NK-92 (cell line): ENCODE data around the gene LPAR1.

Experiments
- DNase-seq: peaks from one replicate; lab custom pipeline; 2025; ENCODE audit not compliant: unreplicated experiment; lab: John Stamatoyannopoulos, UW

LPAR1 gene

DNA sequence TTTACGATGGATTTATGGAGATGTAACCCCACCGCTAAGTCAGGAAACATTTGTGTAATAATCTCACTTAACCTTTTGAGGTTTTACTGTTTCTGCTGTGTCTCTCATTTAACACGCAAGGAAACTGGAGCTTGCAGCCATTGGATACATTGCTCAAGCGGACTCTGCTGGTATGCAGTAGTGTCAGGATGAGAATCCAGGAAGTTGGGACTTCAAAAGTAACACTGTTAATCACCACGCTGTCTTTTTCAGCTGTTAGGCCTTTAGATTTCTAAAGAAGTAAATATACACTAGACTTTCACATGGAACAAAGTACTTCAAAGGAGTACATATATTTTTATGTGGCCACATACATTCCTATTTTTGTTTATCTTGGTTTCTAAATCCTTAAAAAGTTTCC, 114.7 kb downstream of the LPAR1 start:
- no peak for DNase-seq

GRCh38 chr9:110922145-110922544, 116.1 kb downstream of the LPAR1 start:
- no peak for DNase-seq

- no peak for DNase-seq
These were observed 116.6 kb downstream of the LPAR1 start for GRCh38 chr9:110921705-110922104.

GRCh38 chr9:110919609-110920008, 118.7 kb downstream of the LPAR1 start:
- DNase-seq = no peak

- no peak for DNase-seq
These were observed 119.2 kb downstream of the LPAR1 start for GRCh38 chr9:110919050-110919435.

- DNase-seq = no peak
These were observed 119.8 kb downstream of the LPAR1 start for GRCh38 chr9:110918316-110919049.

DNA sequence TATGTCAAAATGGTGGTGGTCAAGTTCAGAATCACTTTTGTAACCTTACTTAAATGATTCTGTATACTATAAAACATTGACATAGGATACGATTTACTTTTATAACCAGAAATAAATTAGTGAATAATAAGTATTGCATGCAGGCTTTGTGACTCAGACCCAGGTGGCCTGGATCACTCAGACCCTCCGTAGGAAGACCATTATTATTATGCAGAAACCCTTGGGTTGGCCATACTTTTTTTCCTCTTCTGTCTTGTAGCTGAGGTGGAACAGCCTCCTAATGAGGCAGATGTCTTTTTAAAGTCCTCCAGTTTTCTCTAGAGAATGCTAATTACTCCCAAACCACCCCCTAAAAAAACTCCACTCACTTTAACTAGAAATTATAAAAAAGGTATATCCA, 121.9 kb downstream of the LPAR1 start:
- DNase-seq = no peak

GRCh38 chr9:110912419-110913291, 125.6 kb downstream of the LPAR1 start:
- DNase-seq = no peak

- DNase-seq = no peak
These were observed 126.4 kb downstream of the LPAR1 start for GRCh38 chr9:110911659-110912418.

- no peak for DNase-seq
These were observed 129.4 kb downstream of the LPAR1 start for GRCh38 chr9:110908894-110909293.

DNA sequence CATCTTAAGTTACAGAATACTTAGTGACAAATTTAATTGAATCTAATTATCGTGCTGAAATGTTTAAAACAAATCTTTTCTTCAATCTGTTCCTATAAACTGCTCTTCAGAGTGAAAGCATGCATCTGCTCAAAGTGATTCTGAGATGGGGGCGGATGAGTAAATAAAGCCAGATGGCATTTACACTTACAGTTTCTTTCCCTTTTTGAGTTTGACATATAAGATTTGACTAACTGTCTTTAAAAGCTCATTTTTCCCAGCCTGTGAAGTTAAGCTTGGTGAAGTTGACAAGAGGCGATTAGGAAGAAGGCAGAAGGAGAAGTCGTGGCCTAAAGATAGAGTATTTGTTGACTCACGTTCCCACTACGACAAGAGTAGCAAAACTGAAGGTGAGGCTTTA, 137.4 kb downstream of the LPAR1 start:
- DNase-seq = no peak

DNA sequence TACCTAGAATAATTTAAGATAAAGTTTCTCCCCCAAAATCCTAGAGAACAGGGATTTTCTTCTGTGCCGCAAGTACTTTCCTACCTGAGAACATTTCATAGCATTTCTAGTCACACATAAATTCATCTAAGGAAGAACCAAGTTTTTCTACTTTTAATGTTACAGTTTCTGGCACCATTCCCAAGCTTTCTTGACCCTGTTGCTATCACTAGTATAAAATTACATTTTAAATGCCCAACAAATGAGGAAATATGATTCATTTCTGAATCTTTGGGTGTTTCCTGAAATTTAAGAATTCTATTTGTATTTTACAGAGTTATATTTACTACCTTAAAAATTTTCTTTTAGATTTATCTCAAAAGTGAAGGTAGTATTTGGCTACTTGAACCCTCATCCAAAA, 137.8 kb downstream of the LPAR1 start:
- no peak for DNase-seq

DNA sequence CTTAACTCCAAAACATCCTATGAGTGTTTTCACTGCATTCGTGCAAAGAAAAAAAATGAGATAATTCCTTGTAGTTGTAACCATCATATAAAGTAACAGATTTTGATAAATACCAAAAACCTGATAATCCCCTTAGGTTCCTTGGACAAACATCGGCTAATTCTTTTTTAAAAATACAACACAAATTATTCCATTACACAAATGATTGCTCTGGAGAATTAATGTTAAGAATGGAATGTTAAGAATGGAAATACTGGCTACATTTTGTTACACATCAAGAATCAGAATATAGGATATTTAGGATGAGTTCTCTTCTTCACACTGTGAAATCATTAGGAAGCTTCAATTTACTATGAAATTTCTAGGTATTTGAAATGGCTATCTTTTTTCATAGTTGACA, 139.4 kb downstream of the LPAR1 start:
- DNase-seq = no peak

DNA sequence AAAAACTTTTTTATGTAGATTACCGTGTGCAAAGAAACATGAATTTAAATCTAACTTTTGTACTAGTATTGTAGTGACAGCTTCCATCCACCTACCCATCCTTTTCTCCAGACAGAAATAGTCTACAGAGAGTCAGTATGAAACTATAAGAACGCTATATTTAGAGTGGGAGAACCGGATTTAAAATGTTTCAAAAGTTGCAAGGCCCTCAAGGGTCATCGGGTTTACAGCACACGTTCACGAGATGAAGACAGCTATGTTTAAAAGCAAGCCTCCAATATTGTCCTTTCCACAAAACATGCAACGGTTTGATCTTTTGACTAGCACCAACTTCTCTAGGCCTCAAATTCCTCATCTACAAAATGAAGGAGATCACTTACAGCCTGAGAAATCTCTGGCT, 139.9 kb downstream of the LPAR1 start:
- no peak for DNase-seq

GRCh38 chr9:110897943-110898342, 140.3 kb downstream of the LPAR1 start:
- DNase-seq = no peak

DNA sequence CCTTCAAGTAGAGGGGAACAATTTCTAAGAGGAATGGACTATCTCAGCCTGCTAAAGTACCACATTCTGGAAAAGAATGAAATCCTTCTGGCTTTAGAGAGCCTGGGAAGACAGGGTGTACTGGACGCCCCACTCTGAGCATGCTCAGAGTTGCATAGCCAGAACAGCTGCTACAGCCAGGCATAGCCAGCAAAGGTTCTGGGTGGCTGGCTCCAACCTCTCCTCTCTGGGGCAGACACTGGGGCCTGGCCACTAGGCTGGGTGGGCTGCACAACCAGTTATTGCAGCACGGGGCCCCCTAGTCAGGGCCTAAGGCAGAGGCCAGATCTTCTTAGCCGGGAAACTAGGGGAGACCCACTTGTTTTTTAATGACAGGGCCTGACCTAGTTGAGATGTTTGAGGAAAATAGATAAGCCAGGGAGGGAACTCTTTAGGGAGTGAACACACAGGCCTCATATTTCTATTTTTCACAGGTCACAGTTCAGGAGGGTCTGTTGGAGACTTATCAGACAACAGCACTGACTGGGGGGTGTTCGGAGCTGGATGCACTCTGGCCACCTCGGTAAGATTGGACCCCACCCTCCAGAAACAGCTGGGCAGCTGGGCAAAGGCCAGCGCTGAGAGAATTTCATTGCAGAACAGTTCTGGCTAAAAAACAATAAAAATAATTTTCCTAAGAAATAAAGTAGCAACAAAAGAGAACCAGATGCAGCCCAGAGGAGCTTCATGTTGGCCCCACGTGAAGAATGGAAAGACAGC, 142.9 kb downstream of the LPAR1 start:
- no peak for DNase-seq

DNA sequence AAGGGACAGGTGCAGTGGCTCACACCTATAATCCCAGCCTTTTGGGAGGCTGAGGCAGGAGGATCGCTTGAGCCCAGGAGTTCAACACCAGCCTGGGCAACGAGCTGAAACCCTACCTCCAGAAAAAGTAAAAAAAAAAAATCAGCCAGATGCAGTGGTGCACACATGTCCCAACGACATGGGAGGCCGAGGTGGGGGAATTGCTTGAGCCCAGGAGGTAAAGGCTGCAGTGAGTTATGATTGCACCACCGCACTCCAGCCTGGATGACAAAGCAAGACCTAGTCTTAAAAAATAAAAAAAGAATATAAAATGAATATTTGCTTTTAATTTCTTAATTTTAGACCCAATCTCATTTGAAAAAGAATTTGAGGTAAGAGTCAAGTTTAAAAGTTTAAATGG, 143.5 kb downstream of the LPAR1 start:
- no peak for DNase-seq

GRCh38 chr9:110892689-110893088, 145.6 kb downstream of the LPAR1 start:
- DNase-seq = no peak

- no peak for DNase-seq
These were observed 146.5 kb downstream of the LPAR1 start for GRCh38 chr9:110891760-110892159.

GRCh38 chr9:110890416-110890815, 147.9 kb downstream of the LPAR1 start:
- no peak for DNase-seq

DNA sequence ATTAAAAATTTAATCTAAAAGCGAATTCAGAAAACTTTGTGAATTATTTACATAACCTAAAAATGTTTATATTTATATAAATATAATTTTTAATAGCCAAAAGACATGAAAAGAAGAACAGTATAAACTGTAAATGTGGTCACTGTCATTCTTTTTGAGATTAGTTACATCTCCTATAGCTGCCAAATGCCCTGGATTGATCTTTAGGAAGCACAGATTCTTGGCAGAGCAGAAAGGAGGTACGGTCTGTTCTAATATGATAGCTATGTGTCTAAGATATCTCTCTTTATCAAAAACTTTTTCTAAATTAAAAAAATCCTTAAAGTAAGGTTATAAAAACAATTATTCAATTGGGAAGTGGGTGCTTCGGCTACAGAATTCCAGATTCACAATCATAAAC, 151.0 kb downstream of the LPAR1 start:
- no peak for DNase-seq
